ENCODE results near the gene UPF3A.

UPF3A gene

GRCh38 chr13:114234645-114235421, 46.6 kb upstream of the UPF3A start, which contains the start of gene CDC16 (continued):
- TF ChIP-seq SP3 (tag by site-specific recombination; IDR thresholded peaks at IDR 0.05) (peak; percentile 81), ZNF10 (tag by site-specific recombination; IDR thresholded peaks at IDR 0.05) (no peak), REST (tag by site-specific recombination; IDR thresholded peaks at IDR 0.05) (no peak), HOXD13 (CRISPR knock-in tag; IDR thresholded peaks at IDR 0.05; ENCODE audit: borderline replicate concordance) (no peak), SP2 (tag by site-specific recombination; IDR thresholded peaks at IDR 0.05) (peak; percentile 78), PRDM6 (tag by site-specific recombination; IDR thresholded peaks at IDR 0.05) (no peak), ZNF133 (tag by site-specific recombination; IDR thresholded peaks at IDR 0.05) (no peak), BCL11A (tag by site-specific recombination; IDR thresholded peaks at IDR 0.05; ENCODE audit: low read depth) (no peak), ZSCAN16 (tag by site-specific recombination; IDR thresholded peaks at IDR 0.05) (0 out of 2 replicates have a peak, but pooled peaks have one; percentile 31), CTCF (tag by site-specific recombination; IDR thresholded peaks at IDR 0.05) (no peak), ZNF677 (tag by site-specific recombination; IDR thresholded peaks at IDR 0.05) (no peak), ZNF561 (tag by site-specific recombination; IDR thresholded peaks at IDR 0.05; ENCODE audit: borderline replicate concordance) (peak; percentile 61), ZNF2 (tag by site-specific recombination; IDR thresholded peaks at IDR 0.05) (peak; percentile 43; the same call in 1 of the 2 replicates), ZNF585B (tag by site-specific recombination; IDR thresholded peaks at IDR 0.05) (no peak), ZNF114 (tag by site-specific recombination; IDR thresholded peaks at IDR 0.05) (no peak), SETDB1 (IDR thresholded peaks at IDR 0.05; ENCODE audit: insufficient read length, low read length) (peak; percentile 17)
- TF ChIP-seq, protein P1, sequence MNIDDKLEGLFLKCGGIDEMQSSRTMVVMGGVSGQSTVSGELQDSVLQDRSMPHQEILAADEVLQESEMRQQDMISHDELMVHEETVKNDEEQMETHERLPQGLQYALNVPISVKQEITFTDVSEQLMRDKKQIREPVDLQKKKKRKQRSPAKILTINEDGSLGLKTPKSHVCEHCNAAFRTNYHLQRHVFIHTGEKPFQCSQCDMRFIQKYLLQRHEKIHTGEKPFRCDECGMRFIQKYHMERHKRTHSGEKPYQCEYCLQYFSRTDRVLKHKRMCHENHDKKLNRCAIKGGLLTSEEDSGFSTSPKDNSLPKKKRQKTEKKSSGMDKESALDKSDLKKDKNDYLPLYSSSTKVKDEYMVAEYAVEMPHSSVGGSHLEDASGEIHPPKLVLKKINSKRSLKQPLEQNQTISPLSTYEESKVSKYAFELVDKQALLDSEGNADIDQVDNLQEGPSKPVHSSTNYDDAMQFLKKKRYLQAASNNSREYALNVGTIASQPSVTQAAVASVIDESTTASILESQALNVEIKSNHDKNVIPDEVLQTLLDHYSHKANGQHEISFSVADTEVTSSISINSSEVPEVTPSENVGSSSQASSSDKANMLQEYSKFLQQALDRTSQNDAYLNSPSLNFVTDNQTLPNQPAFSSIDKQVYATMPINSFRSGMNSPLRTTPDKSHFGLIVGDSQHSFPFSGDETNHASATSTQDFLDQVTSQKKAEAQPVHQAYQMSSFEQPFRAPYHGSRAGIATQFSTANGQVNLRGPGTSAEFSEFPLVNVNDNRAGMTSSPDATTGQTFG (tag by site-specific recombination; IDR thresholded peaks at IDR 0.05; ENCODE audit: borderline replicate concordance) = no peak
- TF ChIP-seq, protein P2, sequence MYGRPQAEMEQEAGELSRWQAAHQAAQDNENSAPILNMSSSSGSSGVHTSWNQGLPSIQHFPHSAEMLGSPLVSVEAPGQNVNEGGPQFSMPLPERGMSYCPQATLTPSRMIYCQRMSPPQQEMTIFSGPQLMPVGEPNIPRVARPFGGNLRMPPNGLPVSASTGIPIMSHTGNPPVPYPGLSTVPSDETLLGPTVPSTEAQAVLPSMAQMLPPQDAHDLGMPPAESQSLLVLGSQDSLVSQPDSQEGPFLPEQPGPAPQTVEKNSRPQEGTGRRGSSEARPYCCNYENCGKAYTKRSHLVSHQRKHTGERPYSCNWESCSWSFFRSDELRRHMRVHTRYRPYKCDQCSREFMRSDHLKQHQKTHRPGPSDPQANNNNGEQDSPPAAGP (tag by site-specific recombination; IDR thresholded peaks at IDR 0.05) = peak; percentile 65; the same call in 1 of the 2 replicates
- TF ChIP-seq, protein P3, sequence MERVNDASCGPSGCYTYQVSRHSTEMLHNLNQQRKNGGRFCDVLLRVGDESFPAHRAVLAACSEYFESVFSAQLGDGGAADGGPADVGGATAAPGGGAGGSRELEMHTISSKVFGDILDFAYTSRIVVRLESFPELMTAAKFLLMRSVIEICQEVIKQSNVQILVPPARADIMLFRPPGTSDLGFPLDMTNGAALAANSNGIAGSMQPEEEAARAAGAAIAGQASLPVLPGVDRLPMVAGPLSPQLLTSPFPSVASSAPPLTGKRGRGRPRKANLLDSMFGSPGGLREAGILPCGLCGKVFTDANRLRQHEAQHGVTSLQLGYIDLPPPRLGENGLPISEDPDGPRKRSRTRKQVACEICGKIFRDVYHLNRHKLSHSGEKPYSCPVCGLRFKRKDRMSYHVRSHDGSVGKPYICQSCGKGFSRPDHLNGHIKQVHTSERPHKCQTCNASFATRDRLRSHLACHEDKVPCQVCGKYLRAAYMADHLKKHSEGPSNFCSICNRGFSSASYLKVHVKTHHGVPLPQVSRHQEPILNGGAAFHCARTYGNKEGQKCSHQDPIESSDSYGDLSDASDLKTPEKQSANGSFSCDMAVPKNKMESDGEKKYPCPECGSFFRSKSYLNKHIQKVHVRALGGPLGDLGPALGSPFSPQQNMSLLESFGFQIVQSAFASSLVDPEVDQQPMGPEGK (tag by site-specific recombination; IDR thresholded peaks at IDR 0.05) = peak; percentile 76
- TF ChIP-seq, protein P4, sequence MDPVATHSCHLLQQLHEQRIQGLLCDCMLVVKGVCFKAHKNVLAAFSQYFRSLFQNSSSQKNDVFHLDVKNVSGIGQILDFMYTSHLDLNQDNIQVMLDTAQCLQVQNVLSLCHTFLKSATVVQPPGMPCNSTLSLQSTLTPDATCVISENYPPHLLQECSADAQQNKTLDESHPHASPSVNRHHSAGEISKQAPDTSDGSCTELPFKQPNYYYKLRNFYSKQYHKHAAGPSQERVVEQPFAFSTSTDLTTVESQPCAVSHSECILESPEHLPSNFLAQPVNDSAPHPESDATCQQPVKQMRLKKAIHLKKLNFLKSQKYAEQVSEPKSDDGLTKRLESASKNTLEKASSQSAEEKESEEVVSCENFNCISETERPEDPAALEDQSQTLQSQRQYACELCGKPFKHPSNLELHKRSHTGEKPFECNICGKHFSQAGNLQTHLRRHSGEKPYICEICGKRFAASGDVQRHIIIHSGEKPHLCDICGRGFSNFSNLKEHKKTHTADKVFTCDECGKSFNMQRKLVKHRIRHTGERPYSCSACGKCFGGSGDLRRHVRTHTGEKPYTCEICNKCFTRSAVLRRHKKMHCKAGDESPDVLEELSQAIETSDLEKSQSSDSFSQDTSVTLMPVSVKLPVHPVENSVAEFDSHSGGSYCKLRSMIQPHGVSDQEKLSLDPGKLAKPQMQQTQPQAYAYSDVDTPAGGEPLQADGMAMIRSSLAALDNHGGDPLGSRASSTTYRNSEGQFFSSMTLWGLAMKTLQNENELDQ (tag by site-specific recombination; IDR thresholded peaks at IDR 0.05; ENCODE audit: low read depth) = no peak
- TF ChIP-seq, protein P5, sequence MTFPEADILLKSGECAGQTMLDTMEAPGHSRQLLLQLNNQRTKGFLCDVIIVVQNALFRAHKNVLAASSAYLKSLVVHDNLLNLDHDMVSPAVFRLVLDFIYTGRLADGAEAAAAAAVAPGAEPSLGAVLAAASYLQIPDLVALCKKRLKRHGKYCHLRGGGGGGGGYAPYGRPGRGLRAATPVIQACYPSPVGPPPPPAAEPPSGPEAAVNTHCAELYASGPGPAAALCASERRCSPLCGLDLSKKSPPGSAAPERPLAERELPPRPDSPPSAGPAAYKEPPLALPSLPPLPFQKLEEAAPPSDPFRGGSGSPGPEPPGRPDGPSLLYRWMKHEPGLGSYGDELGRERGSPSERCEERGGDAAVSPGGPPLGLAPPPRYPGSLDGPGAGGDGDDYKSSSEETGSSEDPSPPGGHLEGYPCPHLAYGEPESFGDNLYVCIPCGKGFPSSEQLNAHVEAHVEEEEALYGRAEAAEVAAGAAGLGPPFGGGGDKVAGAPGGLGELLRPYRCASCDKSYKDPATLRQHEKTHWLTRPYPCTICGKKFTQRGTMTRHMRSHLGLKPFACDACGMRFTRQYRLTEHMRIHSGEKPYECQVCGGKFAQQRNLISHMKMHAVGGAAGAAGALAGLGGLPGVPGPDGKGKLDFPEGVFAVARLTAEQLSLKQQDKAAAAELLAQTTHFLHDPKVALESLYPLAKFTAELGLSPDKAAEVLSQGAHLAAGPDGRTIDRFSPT (tag by site-specific recombination; IDR thresholded peaks at IDR 0.05) = peak; percentile 52
